ENCODE measurements around the gene GNLY. TPM values are rescaled to one million over a fixed set of nuclear protein-coding genes. Genes with fewer than 3 reads are reported as not detected.
"Not testable (repeated sequence)": the region's sequence is repeated elsewhere in the genome, so short reads cannot be mapped to it uniquely, and the experiment has no call there.

The GNLY gene
- polyA plus RNA-seq, 1 donor: 0.77 TPM

DNA sequence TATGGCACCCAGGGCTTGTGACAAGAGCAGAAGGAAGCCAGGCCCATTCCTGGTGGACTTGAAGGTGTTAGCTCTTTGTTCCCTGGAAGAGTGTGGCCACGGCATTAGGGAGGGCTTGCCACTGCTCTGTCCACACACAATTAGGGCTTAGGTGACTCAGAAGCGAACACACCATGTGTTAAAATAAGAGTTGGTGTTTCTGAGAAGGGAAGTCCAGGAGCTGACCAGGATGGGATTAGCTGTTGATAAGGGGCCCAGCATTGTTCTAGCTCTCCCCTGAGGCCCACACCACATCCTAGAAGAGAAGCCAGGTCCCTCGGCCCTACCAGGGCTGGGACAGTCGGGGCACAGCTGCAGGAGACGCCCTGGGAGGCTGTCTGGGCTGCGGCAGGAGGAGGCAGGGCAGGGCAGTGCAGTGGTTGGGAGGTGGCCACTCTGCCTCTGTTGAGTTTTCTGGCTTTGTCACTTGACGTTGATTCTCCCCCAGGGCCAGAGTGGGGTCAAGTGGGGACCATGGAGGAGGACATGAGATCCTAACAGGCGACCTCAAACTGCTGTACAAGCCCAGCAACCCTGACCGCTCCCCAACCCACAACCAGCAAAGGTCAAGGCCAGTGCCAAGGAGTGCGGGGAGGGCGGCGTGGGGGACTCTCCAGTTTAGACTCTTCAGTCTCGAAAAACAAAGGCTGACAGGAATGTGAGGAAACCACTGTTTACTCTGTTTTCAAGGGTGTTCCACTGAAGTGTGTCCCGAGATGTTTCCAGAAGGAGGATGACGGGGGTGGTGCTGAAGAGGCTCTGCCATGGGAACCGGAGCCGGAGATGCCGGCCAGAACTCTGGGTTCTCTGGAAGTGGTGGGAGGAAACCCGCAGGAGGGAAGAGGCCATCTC, 16.8 kb downstream of the GNLY start:
- DNase-seq: no peak

DNA sequence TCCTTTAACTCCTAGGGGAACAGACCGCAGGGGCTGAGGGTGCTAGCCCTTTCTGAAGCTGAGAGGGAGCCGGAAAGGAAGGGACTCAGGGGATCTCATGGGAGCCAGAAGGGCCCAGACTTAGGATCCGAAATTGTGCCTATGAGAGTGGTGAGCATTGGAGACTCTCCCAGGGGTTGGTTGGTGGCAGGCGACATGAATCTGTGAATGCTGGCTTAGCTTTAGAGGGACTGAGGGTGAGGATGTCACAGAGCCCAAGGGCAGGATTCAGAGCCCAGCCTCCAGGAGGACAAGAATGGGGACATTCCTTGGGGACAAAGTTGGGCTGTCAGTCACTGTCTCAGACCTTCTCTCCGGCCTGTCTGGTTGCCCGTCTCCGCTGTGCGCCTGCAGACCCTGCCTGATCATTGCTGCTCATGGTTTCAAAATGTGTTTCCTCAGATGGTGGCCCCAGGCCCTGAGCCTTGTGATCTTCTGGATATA, 17.5 kb downstream of the GNLY start:
- DNase-seq: no peak

DNA sequence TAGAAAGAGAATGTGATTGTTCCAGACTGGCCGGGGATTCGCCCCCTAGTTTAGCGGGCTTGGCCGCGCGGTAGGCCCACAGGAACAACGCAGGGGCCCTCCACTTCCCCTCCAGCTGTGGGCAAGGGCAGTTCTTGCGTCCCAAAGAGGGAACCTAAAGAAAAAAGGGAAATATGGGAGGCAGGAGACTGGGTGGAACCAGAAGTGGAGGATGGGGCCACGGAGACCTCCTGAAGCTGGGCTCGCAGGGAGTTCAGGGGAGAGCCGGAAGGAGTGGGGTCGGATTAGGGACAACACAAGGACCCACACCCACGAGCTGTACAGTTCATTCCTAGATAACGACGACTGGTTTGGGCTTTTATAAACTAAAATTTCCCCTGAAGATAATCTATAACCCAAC, 18.2 kb downstream of the GNLY start:
- no peak for DNase-seq

DNA sequence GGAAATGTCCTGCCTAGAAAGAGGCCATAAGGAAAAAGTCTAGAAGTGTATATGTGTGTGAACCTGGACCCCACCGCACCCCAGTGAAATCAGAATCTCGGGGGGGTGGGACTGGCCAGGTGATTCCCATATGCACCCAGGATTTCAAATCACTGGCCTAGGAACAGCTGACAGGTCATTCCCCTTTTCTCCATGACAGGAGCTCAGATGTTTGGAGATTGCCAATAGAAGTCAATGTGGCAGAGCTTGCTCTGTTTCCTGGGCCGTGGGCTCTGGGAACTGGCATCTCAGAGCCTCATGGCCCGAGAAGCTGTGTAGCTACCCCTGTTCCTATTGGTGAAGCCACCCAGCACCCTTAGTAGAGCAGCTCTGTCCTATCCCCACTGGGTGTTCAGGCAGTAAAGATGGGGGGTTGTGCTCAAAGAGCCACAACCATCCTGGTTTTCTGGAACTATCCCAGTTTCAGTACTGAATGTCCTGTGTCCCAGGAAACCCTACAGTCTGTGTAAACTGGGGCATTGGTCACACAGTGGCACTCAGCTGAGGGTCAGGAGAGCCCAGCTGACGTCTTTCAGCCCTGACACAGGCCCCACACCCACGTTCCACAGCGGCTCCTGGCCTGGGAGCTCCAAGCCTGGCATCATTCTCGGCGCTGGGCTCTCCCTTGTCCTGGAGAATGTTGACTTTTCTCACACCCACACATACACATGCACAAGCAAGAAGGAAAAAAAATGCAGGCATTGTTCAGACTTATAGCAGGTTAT, 18.9 kb downstream of the GNLY start:
- no peak for DNase-seq

DNA sequence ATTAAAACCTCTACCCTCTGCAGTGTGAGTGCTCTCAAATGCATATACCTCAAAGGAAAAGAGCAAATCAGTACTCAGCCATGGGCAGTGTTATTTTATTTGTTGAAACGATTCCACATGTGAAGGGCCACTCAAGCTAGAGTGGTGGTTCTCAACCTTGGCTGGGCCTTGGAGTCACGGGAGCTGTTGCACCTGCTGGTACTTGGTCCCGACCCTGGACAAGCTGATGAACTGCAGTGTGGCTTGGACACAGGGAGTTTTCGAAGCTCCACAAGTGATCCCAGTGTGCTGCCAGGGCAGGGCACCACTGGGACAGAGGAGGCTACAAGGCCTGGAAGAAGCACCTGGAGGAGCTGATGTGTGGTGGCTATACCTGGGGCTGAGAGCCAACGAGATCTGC, 19.7 kb downstream of the GNLY start:
- DNase-seq: no peak

DNA sequence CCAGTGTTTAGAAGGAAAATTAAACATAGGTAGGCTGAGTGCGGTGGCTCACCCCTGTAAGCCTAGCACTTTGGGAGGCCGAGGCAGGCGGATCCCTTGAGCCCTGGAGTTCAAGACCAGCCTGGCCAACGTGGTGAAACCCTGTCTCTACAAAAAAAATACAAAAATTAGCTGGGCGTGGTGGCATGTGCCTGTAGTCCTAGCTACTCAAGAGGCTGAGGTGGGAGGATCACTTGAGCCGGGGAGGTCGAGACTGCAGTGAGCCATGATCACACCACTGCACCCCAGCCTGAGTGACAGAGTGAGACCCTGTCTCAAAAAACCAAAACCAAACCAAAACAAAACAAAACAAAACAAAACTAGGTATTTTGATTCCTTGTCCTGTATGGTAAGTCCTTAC, 20.3 kb downstream of the GNLY start:
- DNase-seq: not testable (repeated sequence)

DNA sequence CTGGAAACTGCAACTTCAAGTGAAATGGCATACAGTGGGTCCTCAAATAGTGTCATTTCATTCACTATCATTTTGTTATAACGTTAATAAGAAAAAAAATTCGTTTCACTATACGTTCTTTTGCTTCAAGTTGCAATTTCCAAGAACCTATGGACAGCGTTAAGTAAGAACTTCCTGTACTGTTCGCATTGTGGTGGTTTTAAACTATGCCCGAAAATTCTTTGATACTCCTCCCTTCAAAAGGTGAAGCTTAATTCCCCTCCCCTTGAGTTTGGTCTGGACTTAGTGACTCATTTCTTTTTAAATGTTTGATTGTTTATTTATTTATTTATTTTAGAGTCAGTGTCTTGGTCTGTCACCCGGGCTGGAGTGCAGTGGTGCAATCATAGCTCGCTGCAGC, 20.7 kb downstream of the GNLY start:
- no peak for DNase-seq

DNA sequence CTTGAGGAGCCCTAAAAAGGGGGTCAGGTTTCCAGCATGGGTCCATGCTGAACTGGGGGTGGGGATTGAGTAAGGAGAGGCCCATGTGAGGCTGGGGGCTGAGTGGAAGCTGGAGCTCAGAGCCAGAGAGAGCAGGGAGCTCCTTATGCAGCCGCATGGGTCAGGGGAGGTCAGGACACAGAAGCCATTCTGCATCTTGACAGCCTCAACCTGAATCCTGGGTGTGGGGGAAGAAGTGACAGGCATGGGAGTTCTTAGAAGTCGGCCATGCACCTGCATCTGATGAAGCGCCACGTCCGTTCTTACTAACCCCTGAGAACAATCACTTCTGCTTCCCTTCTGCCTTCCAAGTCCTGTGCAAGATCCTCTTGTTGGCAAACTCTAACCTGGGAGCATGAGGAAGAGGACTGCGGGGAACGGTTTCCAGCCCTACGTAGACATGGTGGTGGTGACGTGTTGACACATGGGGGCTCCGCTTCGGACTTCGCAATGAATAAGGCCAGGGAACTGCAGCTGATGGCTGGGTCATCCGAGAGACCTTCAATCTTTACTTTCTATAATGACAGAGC, 22.3 kb downstream of the GNLY start:
- no peak for DNase-seq

DNA sequence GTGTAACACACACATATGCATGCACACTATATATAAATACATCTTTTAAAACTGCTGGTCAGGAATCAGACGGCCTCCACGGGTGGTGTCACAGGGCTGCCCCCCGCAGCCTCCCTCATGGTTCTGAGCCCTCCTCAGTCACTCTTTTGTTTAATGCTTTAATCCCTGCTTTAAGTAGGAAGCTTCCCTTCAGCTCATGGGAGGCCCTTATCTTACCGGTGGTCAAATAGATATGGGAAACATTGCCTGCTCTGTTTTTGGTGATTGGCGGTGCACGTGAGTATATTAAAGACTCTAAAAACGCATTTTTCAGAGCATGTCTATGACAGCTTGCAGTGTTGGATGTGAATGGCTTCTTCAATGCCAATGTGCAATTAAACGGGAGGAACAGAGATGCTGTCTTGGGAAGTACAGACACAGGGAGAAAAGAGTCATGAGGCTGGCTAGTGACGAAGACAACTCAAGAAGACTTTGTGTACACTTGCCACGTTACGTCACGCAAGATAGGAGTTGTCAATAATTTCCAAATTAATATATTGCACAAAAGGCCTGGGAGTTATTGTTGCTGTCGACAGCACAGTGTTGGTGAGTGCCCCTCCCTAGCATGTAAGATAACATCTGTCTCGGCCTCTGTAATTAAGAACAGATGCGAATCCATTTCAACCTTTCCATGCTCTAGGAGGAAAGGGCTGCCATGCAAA, 23.3 kb downstream of the GNLY start:
- DNase-seq: no peak

DNA sequence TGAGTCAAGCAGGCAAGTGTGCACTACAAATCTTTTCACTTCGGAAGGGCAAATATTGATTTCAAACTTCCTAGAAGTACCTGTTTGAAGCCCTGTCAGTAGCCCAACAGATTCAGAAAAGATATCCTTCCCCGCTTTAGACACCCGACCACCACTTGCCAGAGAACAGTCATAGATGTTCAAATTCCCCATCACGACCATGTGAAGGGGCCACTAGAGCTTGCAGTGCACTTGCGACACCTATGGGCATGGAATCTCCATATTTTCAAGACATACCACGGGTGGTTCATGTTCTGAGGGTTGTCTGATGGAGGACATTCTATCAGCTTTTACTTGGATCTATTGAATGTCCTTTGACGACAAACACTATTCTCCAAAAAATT, 23.8 kb downstream of the GNLY start:
- DNase-seq: no peak

DNA sequence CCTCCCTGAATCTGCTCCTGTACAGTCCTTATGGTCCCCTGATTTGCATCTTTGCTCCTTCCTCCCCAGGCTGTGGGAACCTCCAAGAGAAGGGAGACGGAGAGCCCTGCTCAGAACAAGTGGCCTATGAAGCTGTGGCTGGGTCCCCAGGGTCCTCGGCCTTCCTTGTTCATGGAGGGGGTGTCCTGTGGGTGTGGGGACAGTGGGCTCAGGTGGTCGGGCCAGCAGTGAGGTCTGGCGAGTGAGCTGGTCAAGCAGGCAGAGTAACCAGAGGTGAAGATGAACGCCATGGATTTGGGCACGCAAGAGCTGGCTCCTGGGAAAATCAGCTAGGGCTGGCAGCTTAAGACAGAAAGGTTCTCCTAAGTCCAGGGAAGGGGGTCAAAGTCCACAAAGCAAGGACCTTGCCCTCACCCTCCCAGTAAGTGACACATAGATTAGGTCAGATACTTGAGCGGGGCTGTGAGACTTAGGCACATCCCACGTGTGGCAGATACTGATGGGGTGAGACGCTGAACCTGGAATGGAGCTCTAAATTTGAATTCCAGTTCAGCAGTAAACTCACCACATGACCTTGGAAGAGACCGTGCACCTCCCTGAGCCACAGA, 24.8 kb downstream of the GNLY start:
- no peak for DNase-seq

DNA sequence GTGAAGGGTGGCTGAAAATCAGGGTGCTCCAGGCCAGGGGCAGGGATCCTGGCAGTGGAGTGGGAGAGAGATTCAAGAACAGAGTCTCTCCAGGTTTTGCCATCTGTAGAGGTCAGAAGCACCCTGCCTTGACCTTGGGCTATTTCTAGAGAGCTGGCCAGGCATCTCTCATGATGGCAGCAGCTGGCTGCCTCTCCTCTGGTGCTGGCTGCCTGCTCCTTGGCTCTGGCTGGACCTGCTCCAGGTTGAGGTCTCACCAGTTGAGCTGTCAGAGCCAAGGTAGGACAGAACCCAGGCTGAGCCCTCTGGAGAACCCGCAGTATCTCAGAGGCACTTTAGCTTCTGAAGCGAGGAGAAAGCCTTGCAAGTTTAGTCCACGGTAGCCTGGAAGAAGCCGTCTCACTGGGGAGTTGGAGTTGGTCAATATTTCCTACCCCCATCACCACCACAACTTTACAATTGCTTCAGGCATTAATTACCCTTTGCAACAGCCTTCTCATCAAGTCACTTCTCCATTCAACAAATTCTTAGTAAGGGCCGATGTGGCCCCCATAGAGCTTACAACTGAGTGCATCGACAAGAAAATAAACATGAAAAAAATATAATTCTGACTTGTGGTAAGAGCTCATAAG, 25.6 kb downstream of the GNLY start:
- no peak for DNase-seq

DNA sequence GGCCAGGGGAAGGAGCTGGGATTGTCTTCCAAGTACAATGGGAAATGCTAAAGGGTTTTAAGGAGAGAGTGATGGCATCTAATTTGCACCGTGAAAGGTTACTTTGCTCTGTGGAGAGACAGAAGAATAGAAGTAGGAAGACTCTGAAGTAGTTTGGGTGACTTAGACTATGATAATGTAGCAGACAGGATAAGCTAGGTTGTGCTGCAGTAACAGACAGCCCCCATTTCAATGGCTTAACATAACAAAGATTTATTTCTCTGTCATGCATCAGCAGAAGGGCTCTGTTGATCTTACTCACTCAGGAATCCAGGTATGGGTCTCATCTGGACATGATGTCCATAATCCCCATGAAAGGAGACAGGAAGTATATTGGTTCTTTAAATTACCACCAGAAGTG, 26.4 kb downstream of the GNLY start:
- no peak for DNase-seq

DNA sequence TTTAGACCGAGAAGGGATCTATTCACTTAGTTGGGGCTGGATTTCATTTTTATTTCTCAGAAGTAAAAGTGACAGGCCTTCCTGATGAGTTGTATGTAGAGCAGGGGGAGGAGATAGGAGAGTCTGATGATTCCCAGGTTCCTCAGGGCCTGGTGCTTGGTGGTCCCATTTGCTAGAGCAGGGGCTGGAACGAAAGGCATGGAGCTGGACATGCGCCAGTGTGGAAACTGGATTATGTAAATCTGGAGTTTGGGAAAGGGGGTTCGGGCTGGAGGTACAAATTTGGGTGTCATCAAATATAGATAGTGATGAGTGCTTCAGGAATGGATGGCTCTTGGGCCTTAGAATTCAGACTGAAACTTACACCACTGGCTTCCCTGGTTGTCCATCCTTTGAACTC, 27.5 kb downstream of the GNLY start:
- DNase-seq: no peak

DNA sequence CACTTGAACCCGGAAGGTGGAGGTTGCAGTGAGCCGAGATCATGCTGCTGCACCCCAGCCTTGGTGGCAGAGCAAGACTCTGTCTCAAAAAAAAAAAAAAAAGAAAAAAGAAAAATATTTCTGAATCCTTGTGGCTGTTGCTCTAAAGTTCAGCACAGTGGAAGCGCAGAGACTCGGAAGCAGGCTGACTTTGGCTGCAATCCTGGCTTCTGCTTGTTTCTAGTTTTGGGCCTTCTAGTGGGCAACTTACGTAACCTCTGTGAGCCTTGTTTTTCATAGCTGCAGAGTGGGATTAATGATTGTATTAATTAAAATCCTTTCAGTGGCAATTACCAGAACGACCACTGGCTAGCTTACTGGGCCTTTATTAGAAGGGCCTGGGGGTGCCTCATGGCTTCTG, 28.4 kb downstream of the GNLY start:
- DNase-seq: no peak

DNA sequence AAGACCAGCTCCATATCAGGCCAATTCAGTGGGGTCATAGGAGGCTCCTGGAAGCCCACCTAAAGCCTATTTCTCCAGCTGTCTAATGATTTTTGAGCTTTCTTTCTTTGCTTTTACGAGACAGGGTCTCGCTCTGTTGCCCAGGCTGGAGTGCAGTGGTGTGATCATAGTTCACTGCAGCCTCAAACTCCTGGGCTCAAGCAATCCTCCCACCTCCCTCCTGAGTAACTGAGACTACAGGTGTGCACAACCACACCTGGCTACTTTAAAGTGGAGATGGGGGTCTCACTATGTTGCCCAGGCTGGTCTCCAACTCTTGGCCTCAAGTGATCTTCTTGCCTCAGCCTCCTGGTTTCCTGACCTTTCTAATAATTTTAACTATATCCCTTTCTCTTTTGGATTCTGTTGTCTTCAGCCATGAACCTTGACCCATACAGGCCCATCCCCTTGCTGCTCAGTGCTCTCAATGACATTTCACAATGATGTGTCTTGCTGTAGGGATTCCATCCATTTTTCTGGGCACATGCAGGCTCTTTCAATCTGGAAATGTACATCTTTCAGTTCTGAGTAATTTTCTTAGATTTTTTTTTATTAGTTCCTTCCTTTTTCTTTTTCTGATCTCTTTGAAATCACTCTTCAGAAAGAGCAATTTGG, 29.7 kb downstream of the GNLY start:
- no peak for DNase-seq

DNA sequence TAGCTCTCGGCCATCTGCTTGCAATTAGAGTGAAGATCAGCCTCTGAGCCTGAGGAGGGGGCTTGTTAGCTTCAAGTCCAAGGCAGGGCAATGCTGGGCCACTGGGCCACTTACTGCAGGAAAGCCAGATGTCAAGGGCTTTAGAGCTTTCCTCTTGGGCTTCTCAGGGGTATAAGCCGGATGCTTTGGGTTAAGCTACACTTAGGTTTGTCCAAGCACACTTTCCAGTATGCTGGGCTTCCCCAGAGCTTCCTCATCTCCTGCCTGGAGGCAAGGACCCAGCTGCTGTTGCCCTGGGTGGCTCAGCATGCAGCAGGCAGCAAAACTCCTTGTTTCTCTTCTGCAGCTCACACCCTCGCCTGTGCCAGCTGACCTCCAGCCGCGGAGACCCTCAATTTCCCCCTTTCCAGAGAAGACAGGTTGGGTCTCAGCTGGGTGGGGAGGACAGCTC, 30.6 kb downstream of the GNLY start:
- no peak for DNase-seq

DNA sequence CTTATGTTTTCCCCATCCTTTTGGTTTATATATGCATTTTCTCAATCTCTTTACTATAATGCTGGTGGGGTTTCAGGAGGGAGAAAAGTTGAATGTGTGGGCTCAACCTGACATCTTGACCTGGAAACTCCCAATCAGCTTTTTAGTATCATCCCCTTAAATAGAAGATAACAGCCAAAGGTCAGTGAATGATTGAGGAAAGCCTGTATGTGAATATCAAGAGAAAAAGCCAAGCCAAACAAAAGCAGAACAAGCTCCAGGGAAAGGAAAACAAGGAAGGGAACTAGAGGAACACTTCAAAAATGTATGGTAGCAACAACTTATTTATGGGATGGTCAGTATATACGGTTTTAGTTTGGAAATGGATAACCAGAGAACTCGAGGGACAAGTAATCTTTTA, 31.3 kb downstream of the GNLY start:
- DNase-seq: no peak

DNA sequence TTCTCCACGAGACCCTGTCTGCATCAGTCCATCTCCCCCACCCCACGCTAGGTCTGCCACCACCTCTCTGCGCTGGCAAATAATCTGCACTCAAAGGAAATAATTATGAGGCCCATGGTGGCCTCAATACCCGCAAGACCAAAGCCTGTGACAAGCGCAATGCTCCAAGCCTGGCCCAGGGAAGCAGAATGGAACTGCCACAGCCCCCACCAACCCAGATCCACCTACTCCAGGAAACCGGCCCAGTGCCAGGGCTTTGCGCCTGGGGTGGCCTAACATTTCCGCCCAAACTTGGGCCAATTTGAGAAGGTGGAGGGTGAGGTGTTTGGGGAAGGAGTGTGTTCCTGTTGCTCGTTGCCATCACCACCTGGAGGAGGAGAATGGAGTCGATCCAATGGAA, 33.6 kb downstream of the GNLY start:
- no peak for DNase-seq

DNA sequence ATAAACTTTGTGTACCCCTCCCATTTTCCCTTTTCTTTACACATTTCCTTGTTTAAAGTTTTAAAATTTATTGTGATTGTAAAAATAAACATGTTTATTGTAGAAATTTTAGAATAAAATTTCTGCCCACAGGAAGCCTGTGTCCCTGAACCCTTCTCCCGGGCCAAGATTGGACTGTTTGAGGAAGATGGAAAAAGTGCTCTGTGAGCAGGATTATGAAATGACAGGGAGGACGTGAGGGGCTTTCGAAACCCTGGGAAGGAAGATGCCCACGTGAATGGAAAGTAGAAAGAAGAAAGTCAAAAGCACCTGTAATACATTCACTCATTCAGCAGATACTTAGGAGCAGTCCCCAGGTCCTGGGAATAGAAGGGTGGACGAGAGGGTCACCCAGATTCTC, 34.2 kb downstream of the GNLY start:
- DNase-seq: no peak
